Activated T-cell treated with anti-CD3 and anti-CD28 coated beads for 4 hours (primary cell): ENCODE measurements around the gene VIT.
"Not testable (repeated sequence)": the region's sequence is repeated elsewhere in the genome, so short reads cannot be mapped to it uniquely, and the experiment has no call there.

Experiments
- DNase-seq: peaks from one replicate; pipeline ENCODE4 v3.0.0-alpha.2; 2020

Gene VIT

GRCh38 chr2:36678856-36679255 is 17.7 kb upstream of the VIT start:
- no peak for DNase-seq

GRCh38 chr2:36680012-36680411 is 16.5 kb upstream of the VIT start:
- no peak for DNase-seq

- DNase-seq: no peak
These were observed 13.9 kb upstream of the VIT start for GRCh38 chr2:36682562-36682961.

GRCh38 chr2:36683002-36683401 is 13.5 kb upstream of the VIT start:
- DNase-seq: no peak

GRCh38 chr2:36688291-36688690 is 8.2 kb upstream of the VIT start:
- not testable (repeated sequence) for DNase-seq

GRCh38 chr2:36689013-36689412 is 7.5 kb upstream of the VIT start:
- not testable (repeated sequence) for DNase-seq

GRCh38 chr2:36692121-36692520 is 4.4 kb upstream of the VIT start:
- no peak for DNase-seq

- DNase-seq: no peak
These were observed 2.7 kb upstream of the VIT start for GRCh38 chr2:36693825-36694224.

GRCh38 chr2:36695746-36696415 is 626 bp upstream of the VIT start:
- DNase-seq: no peak

GRCh38 chr2:36697424-36698066 is 1.0 kb downstream of the VIT start:
- DNase-seq: no peak

- no peak for DNase-seq
These were observed 2.5 kb downstream of the VIT start for GRCh38 chr2:36698993-36699392.

GRCh38 chr2:36700311-36700710 is 3.8 kb downstream of the VIT start:
- DNase-seq: no peak

- no peak for DNase-seq
These were observed 4.9 kb downstream of the VIT start for GRCh38 chr2:36701391-36701795.

GRCh38 chr2:36701918-36702317 is 5.4 kb downstream of the VIT start:
- DNase-seq: no peak

- no peak for DNase-seq
These were observed 6.3 kb downstream of the VIT start for GRCh38 chr2:36702781-36703180.

GRCh38 chr2:36704475-36705150 is 8.1 kb downstream of the VIT start:
- no peak for DNase-seq

GRCh38 chr2:36705326-36706020 is 9.0 kb downstream of the VIT start:
- DNase-seq: no peak

- DNase-seq: no peak
These were observed 9.7 kb downstream of the VIT start for GRCh38 chr2:36706021-36706876.

- DNase-seq: no peak
These were observed 10.5 kb downstream of the VIT start for GRCh38 chr2:36707050-36707449.

- DNase-seq: no peak
These were observed 11.7 kb downstream of the VIT start for GRCh38 chr2:36708041-36708741.

GRCh38 chr2:36710858-36711515 is 14.5 kb downstream of the VIT start:
- no peak for DNase-seq
